ENCODE results near the gene RILPL2. TPM values are rescaled to one million over a fixed set of nuclear protein-coding genes. Genes with fewer than 3 reads are reported as not detected.
"Not testable (repeated sequence)": the region's sequence is repeated elsewhere in the genome, so short reads cannot be mapped to it uniquely, and the experiment has no call there.

The RILPL2 gene
- total and polyA plus RNA-seq, 2 experiments from 2014 or later: 2.8 to 4.4 TPM

GRCh38 chr12:123441523-123442164 is 5.2 kb upstream of the RILPL2 start:
- peaks cover 20% of the 10 kb centered on the region; the same call in 1 of the 2 replicates for H3F3A ChIP-seq (ENCODE audit: insufficient read depth)
- no peaks in the 10 kb centered on the region for H3K79me2 ChIP-seq (ENCODE audit: insufficient read depth)
- H3K4me1 ChIP-seq (ENCODE audit: insufficient read depth): peaks cover 20% of the 10 kb centered on the region
- H3K9ac ChIP-seq: no peak overlapping the region
- no peaks in the 10 kb centered on the region for H3K9me3 ChIP-seq (ENCODE audit: low read depth)
- H3K27me3 ChIP-seq (replicated peaks; ENCODE audit: insufficient read depth): no peaks in the 10 kb centered on the region
- H3K9me2 ChIP-seq (ENCODE audit: insufficient read depth): no peaks in the 10 kb centered on the region
- in situ Hi-C loops (cut with MboI): no loop called here
- H3K36me3 ChIP-seq (ENCODE audit: low read depth): no peaks in the 10 kb centered on the region
- H3K27ac ChIP-seq: no peak overlapping the region
- H4K20me1 ChIP-seq (ENCODE audit: insufficient read depth): no peaks in the 10 kb centered on the region
- no peak for DNase-seq
- no peak overlapping the region for H2AFZ ChIP-seq
- H3K4me3 ChIP-seq: no peak overlapping the region
- TF ChIP-seq EZH2phosphoT487 (IDR thresholded peaks at IDR 0.05; ENCODE audit: insufficient read depth, low read depth) (no peak), EZH2 (IDR thresholded peaks at IDR 0.05; ENCODE audit: insufficient read depth, poor library complexity, severe bottlenecking) (no peak)
- WGBS, 2 experiments (ENCODE audit: low coverage in 1 of 2, low lambda C conversion rate in 2 of 2, missing lambda C conversion rate in 2 of 2): 84 to 86% methylated on average over 13 of the region's 13 CpGs
- no peak overlapping the region for H3K4me2 ChIP-seq (ENCODE audit: unreplicated experiment)

DNA sequence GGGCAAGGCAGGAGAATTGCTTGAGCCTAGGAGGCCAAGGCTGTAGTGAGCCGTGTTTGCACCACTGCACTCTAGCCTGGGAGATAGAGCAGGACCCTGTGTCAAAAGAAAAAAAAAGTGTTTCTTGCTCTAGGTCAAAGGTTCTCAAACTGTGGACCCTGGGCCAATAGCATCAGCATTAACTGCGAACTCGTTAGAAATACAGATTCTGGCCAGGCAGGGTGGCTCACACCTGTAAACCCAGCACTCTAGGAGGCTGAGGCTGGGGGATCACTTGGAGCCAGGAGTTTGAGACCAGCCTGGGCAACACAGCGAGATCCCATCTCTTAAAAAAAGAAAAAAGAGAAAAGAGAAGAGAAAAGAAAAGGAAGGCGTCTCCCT is 858 bp downstream of the RILPL2 start:
- in situ Hi-C loops (cut with MboI): no loop called here
- peaks cover 47% of the 10 kb centered on the region for H3K79me2 ChIP-seq (ENCODE audit: insufficient read depth)
- no peaks in the 10 kb centered on the region for H3K9me3 ChIP-seq (ENCODE audit: low read depth)
- H3K4me3 ChIP-seq: peak overlapping the region; percentile 91
- WGBS, 2 experiments (ENCODE audit: low coverage in 1 of 2, low lambda C conversion rate in 2 of 2, missing lambda C conversion rate in 2 of 2): 36 to 49% methylated on average over 4 to 5 of the region's 5 CpGs
- H3K27me3 ChIP-seq (replicated peaks; ENCODE audit: insufficient read depth): no peaks in the 10 kb centered on the region
- H2AFZ ChIP-seq: peak overlapping the region; percentile 87
- no peaks in the 10 kb centered on the region; the same call in 1 of the 2 replicates for H3K36me3 ChIP-seq (ENCODE audit: low read depth)
- H3K27ac ChIP-seq: no peak overlapping the region
- H3K9ac ChIP-seq: peak overlapping the region; percentile 88
- no peaks in the 10 kb centered on the region for H3F3A ChIP-seq (ENCODE audit: insufficient read depth)
- no peaks in the 10 kb centered on the region for H3K9me2 ChIP-seq (ENCODE audit: insufficient read depth)
- TF ChIP-seq EZH2 (IDR thresholded peaks at IDR 0.05; ENCODE audit: insufficient read depth, poor library complexity, severe bottlenecking) (no peak), EZH2phosphoT487 (IDR thresholded peaks at IDR 0.05; ENCODE audit: insufficient read depth, low read depth) (no peak)
- peak overlapping the region; percentile 95 for H3K4me2 ChIP-seq (ENCODE audit: unreplicated experiment)
- H3K4me1 ChIP-seq (ENCODE audit: insufficient read depth): 0 out of 2 replicates have a peak, but pooled peaks cover 4% of the 10 kb centered on the region
- no peaks in the 10 kb centered on the region for H4K20me1 ChIP-seq (ENCODE audit: insufficient read depth)
- DNase-seq: no peak

DNA sequence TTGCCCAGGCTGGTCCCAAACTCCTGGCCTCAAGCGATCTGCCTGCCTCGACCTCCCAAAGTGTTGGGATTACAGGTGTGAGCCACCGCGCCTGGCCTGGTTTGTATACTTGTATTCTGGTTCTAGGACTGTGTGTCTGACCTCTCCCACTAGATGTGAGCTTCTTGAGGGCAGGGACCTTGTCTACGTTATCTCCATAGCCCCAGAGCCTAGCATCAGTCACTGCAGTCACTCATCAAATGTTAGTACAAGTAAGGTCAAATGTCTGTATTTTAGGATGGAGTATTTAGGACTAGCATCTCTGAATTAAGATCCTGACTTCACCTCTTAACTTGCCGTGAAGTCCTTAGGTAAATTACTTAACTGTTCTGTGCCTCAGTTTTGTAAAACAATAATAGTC is 2.9 kb downstream of the RILPL2 start:
- H4K20me1 ChIP-seq (ENCODE audit: insufficient read depth): no peaks in the 10 kb centered on the region
- no peaks in the 10 kb centered on the region for H3K27me3 ChIP-seq (replicated peaks; ENCODE audit: insufficient read depth)
- no peak for DNase-seq
- WGBS, 2 experiments (ENCODE audit: low coverage in 1 of 2, low lambda C conversion rate in 2 of 2, missing lambda C conversion rate in 2 of 2): 82 to 84% methylated on average over 6 of the region's 6 CpGs
- 0 out of 2 replicates have a peak, but pooled peaks cover 4% of the 10 kb centered on the region for H3K4me1 ChIP-seq (ENCODE audit: insufficient read depth)
- H3F3A ChIP-seq (ENCODE audit: insufficient read depth): no peaks in the 10 kb centered on the region
- in situ Hi-C loops (cut with MboI): no loop called here
- no peaks in the 10 kb centered on the region for H3K9me3 ChIP-seq (ENCODE audit: low read depth)
- no peak overlapping the region for H2AFZ ChIP-seq
- peaks cover 47% of the 10 kb centered on the region for H3K79me2 ChIP-seq (ENCODE audit: insufficient read depth)
- H3K27ac ChIP-seq: no peak overlapping the region
- TF ChIP-seq EZH2phosphoT487 (IDR thresholded peaks at IDR 0.05; ENCODE audit: insufficient read depth, low read depth) (no peak), EZH2 (IDR thresholded peaks at IDR 0.05; ENCODE audit: insufficient read depth, poor library complexity, severe bottlenecking) (no peak)
- no peak overlapping the region for H3K9ac ChIP-seq
- H3K4me3 ChIP-seq: no peak overlapping the region
- H3K36me3 ChIP-seq (ENCODE audit: low read depth): peaks cover 4% of the 10 kb centered on the region
- H3K9me2 ChIP-seq (ENCODE audit: insufficient read depth): no peaks in the 10 kb centered on the region
- peak overlapping the region; percentile 12 for H3K4me2 ChIP-seq (ENCODE audit: unreplicated experiment)

- H3K9me3 ChIP-seq (ENCODE audit: low read depth); H3K36me3 ChIP-seq (ENCODE audit: low read depth); H3F3A ChIP-seq (ENCODE audit: insufficient read depth); H4K20me1 ChIP-seq (ENCODE audit: insufficient read depth); H3K27me3 ChIP-seq (replicated peaks; ENCODE audit: insufficient read depth); in situ Hi-C loops (cut with MboI); H3K9me2 ChIP-seq (ENCODE audit: insufficient read depth); H3K4me1 ChIP-seq (ENCODE audit: insufficient read depth); H3K27ac ChIP-seq: not testable (repeated sequence)
- Histone ChIP-seq H3K9ac (peak overlapping the region; percentile 38; the same call in 1 of the 2 replicates), H3K79me2 (ENCODE audit: insufficient read depth) (peaks cover 47% of the 10 kb centered on the region), H2AFZ (peak overlapping the region; percentile 73), H3K4me2 (ENCODE audit: unreplicated experiment) (peak overlapping the region; percentile 44), H3K4me3 (peak overlapping the region; percentile 40)
- peak; percentile 35 for DNase-seq
- 62 to 67% methylated on average over 15 of the region's 15 CpGs for WGBS, 2 experiments (ENCODE audit: low coverage in 1 of 2, low lambda C conversion rate in 2 of 2, missing lambda C conversion rate in 2 of 2)
These were observed 4.3 kb downstream of the RILPL2 start for GRCh38 chr12:123431951-123432817.

GRCh38 chr12:123429101-123429500 is 7.4 kb downstream of the RILPL2 start:
- H3K9ac ChIP-seq; H3K36me3 ChIP-seq (ENCODE audit: low read depth); H2AFZ ChIP-seq; H3K9me2 ChIP-seq (ENCODE audit: insufficient read depth); DNase-seq; in situ Hi-C loops (cut with MboI); H3K4me1 ChIP-seq (ENCODE audit: insufficient read depth); H3K9me3 ChIP-seq (ENCODE audit: low read depth); H3K4me2 ChIP-seq (ENCODE audit: unreplicated experiment); H3K27ac ChIP-seq; H4K20me1 ChIP-seq (ENCODE audit: insufficient read depth); H3K27me3 ChIP-seq (replicated peaks; ENCODE audit: insufficient read depth); H3K4me3 ChIP-seq; H3F3A ChIP-seq (ENCODE audit: insufficient read depth): not testable (repeated sequence)
- peaks cover 27% of the 10 kb centered on the region for H3K79me2 ChIP-seq (ENCODE audit: insufficient read depth)
- WGBS, 2 experiments (ENCODE audit: low coverage in 1 of 2, low lambda C conversion rate in 2 of 2, missing lambda C conversion rate in 2 of 2): 97 to 99% methylated on average over 8 of the region's 8 CpGs

All from GM23248 (cell line).